Stimulated activated CD4-positive, alpha-beta T cell treated with anti-CD3 and anti-CD28 coated beads, Interleukin-2, amount 100 ng/mL, for 4 hours (primary cell): ENCODE results near the gene ESR1.
"Not testable (repeated sequence)": the region's sequence is repeated elsewhere in the genome, so short reads cannot be mapped to it uniquely, and the experiment has no call there.

Source experiments
- DNase-seq: peaks from one replicate; pipeline ENCODE4 v3.0.0-alpha.2; 2020; ENCODE audit warnings: low read depth

Gene ESR1

GRCh38 chr6:151988199-151988598 is 180.7 kb downstream of the ESR1 start:
- DNase-seq: not testable (repeated sequence)

- no peak for DNase-seq
Measured at GRCh38 chr6:151992091-151992490, 184.6 kb downstream of the ESR1 start.

GRCh38 chr6:151993364-151993763 is 185.9 kb downstream of the ESR1 start:
- DNase-seq: no peak

- DNase-seq: no peak
Measured at GRCh38 chr6:151998784-151999183, 191.3 kb downstream of the ESR1 start.

- no peak for DNase-seq
Measured at GRCh38 chr6:151999194-151999593, 191.7 kb downstream of the ESR1 start.

GRCh38 chr6:152001408-152001807 is 193.9 kb downstream of the ESR1 start:
- DNase-seq: no peak

- DNase-seq: no peak
Measured at GRCh38 chr6:152002306-152002705, 194.8 kb downstream of the ESR1 start.

- no peak for DNase-seq
Measured at GRCh38 chr6:152004036-152004566, 196.6 kb downstream of the ESR1 start.

GRCh38 chr6:152004896-152005295 is 197.4 kb downstream of the ESR1 start:
- DNase-seq: no peak

GRCh38 chr6:152008779-152009178 is 201.3 kb downstream of the ESR1 start:
- DNase-seq: no peak

- no peak for DNase-seq
Measured at GRCh38 chr6:152012227-152012626, 204.7 kb downstream of the ESR1 start.

GRCh38 chr6:152018876-152019275 is 211.4 kb downstream of the ESR1 start:
- DNase-seq: no peak

- DNase-seq: no peak
Measured at GRCh38 chr6:152022303-152022702, 214.8 kb downstream of the ESR1 start.

GRCh38 chr6:152023613-152024012 is 216.1 kb downstream of the ESR1 start:
- no peak for DNase-seq

- DNase-seq: no peak
Measured at GRCh38 chr6:152026291-152026690, 218.8 kb downstream of the ESR1 start.

GRCh38 chr6:152026744-152027143 is 219.3 kb downstream of the ESR1 start:
- DNase-seq: not testable (repeated sequence)

- DNase-seq: not testable (repeated sequence)
Measured at GRCh38 chr6:152033765-152034164, 226.3 kb downstream of the ESR1 start.

GRCh38 chr6:152034631-152035030 is 227.1 kb downstream of the ESR1 start:
- no peak for DNase-seq

GRCh38 chr6:152046118-152046517 is 238.6 kb downstream of the ESR1 start:
- no peak for DNase-seq

GRCh38 chr6:152048921-152049320 is 241.4 kb downstream of the ESR1 start:
- no peak for DNase-seq

- DNase-seq: no peak
Measured at GRCh38 chr6:152049502-152049901, 242.0 kb downstream of the ESR1 start.

- no peak for DNase-seq
Measured at GRCh38 chr6:152050451-152051195, 243.1 kb downstream of the ESR1 start.

GRCh38 chr6:152052061-152052460 is 244.6 kb downstream of the ESR1 start:
- no peak for DNase-seq

GRCh38 chr6:152053332-152053731 is 245.8 kb downstream of the ESR1 start:
- DNase-seq: no peak
